22Rv1 (cell line): ENCODE results near the gene C1orf56.

Experiments used
- ZFX ChIP-seq: fragments of 450-650 bp; IDR thresholded peaks from 2 replicates; pipeline ENCODE4 v1.6.1; 2017; ENCODE audit warnings: antibody characterized with exemption, borderline replicate concordance
- TF ChIP-seq, protein P1 (sequence below): fragments of 450-650 bp; IDR thresholded peaks from 2 replicates; pipeline ENCODE4 v1.5.1; 2017; ENCODE audit warnings: mild to moderate bottlenecking

- TF ChIP-seq, protein P1, sequence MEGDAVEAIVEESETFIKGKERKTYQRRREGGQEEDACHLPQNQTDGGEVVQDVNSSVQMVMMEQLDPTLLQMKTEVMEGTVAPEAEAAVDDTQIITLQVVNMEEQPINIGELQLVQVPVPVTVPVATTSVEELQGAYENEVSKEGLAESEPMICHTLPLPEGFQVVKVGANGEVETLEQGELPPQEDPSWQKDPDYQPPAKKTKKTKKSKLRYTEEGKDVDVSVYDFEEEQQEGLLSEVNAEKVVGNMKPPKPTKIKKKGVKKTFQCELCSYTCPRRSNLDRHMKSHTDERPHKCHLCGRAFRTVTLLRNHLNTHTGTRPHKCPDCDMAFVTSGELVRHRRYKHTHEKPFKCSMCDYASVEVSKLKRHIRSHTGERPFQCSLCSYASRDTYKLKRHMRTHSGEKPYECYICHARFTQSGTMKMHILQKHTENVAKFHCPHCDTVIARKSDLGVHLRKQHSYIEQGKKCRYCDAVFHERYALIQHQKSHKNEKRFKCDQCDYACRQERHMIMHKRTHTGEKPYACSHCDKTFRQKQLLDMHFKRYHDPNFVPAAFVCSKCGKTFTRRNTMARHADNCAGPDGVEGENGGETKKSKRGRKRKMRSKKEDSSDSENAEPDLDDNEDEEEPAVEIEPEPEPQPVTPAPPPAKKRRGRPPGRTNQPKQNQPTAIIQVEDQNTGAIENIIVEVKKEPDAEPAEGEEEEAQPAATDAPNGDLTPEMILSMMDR: peak; percentile 92
- no peak for TF ChIP-seq ZFX
These were observed 11.8 kb downstream of the C1orf56 start, which contains the start of gene CDC42SE1 for GRCh38 chr1:151059109-151060006.
